IMR-90 (cell line): ENCODE data around the gene PBRM1. TPM values are rescaled to one million over a fixed set of nuclear protein-coding genes. Genes with fewer than 3 reads are reported as not detected.

Experiments
- ATAC-seq: fragments of 200-7000 bp; cut with Tn5 transposase; 2 replicates; pipeline ENCODE4 v1.9.1; 2020; ENCODE audit warnings: low read depth, mild to moderate bottlenecking, moderate library complexity
- BruUV-seq: library from RNA; stranded (reverse); fragments of 400-500 nt; replicated peaks from 2 replicates; lab custom pipeline; 2021; lab: Mats Ljungman, UMichigan
- CTCF ChIA-PET: fragments of 300-600 bp; formaldehyde crosslinking; extraction: SDS; loops from one replicate; lab custom pipeline; 2021; ENCODE audit warnings: antibody characterized with exemption; lab: Yijun Ruan, JAX
- POLR2A ChIA-PET: fragments of 300-600 bp; sonication (Branson Sonifier 250); formaldehyde crosslinking; loops from one replicate; lab custom pipeline; 2022; ENCODE audit warnings: antibody characterized with exemption; ENCODE audit not compliant: unreplicated experiment; lab: Charles Lee
- DNase-seq: peaks from one replicate; pipeline ENCODE4 v3.0.0; 2013
- H2AFZ ChIP-seq: replicated peaks from 2 replicates; pipeline ENCODE3; 2013; ENCODE audit warnings: low read length, mild to moderate bottlenecking; ENCODE audit not compliant: poor library complexity
- H2AK5ac ChIP-seq: 2 replicates; pipeline ENCODE4 v1.6.1; 2013; ENCODE audit warnings: low read depth, low read length, inconsistent platforms
- H2AK9ac ChIP-seq: replicated peaks from 2 replicates; pipeline ENCODE3; 2013; ENCODE audit warnings: mild to moderate bottlenecking, low read depth, low read length, moderate library complexity; ENCODE audit not compliant: poor library complexity
- H2BK120ac ChIP-seq: 2 replicates; pipeline ENCODE4 v1.6.1; 2013; ENCODE audit warnings: low read depth, low read length, inconsistent platforms
- H2BK15ac ChIP-seq: 3 replicates; pipeline ENCODE4 v1.6.1; 2013; ENCODE audit warnings: low read depth, low read length, inconsistent platforms
- H2BK20ac ChIP-seq: 2 replicates; pipeline ENCODE4 v1.6.1; 2013; ENCODE audit warnings: low read depth, mild to moderate bottlenecking, inconsistent platforms, low read length, moderate library complexity
- H2BK5ac ChIP-seq: 2 replicates; pipeline ENCODE4 v1.6.1; 2013; ENCODE audit warnings: mild to moderate bottlenecking, low read depth, low read length, inconsistent platforms; ENCODE audit not compliant: poor library complexity, severe bottlenecking
- H3K14ac ChIP-seq: replicated peaks from 2 replicates; pipeline ENCODE4 v1.6.1; 2013; ENCODE audit warnings: low read depth, low read length, inconsistent platforms
- H3K18ac ChIP-seq: 2 replicates; pipeline ENCODE4 v1.6.1; 2013; ENCODE audit warnings: low read depth, low read length, control low read depth
- H3K23ac ChIP-seq: 2 replicates; pipeline ENCODE4 v1.6.1; 2013; ENCODE audit warnings: low read depth, low read length, inconsistent platforms
- H3K27ac ChIP-seq: 2 replicates; pipeline ENCODE4 v1.5.1; 2013; ENCODE audit warnings: mild to moderate bottlenecking, control low read depth, low read length; ENCODE audit not compliant: insufficient read depth
- H3K27me3 ChIP-seq: 2 replicates; pipeline ENCODE4 v1.6.1; 2013; ENCODE audit warnings: low read length; ENCODE audit not compliant: control insufficient read depth, insufficient read depth
- H3K36me3 ChIP-seq: 2 replicates; pipeline ENCODE4 v1.6.1; 2013; ENCODE audit warnings: low read length, mixed read lengths; ENCODE audit not compliant: control insufficient read depth, insufficient read depth
- H3K4ac ChIP-seq: 2 replicates; pipeline ENCODE4 v1.6.1; 2013; ENCODE audit warnings: low read depth, low read length, inconsistent platforms
- H3K4me1 ChIP-seq: 2 replicates; pipeline ENCODE4 v1.6.1; 2013; ENCODE audit warnings: low read length, mixed read lengths; ENCODE audit not compliant: control insufficient read depth, insufficient read depth
- H3K4me2 ChIP-seq: 2 replicates; pipeline ENCODE4 v1.6.1; 2013; ENCODE audit warnings: low read depth, mild to moderate bottlenecking, control low read depth, low read length, moderate library complexity
- H3K4me3 ChIP-seq: 2 replicates; pipeline ENCODE4 v1.5.1; 2013; ENCODE audit warnings: low read depth, mild to moderate bottlenecking, control low read depth, low read length, moderate library complexity; ENCODE audit not compliant: insufficient read depth
- H3K56ac ChIP-seq: 2 replicates; pipeline ENCODE4 v1.6.1; 2013; ENCODE audit warnings: low read length, inconsistent platforms; ENCODE audit not compliant: insufficient read depth; ENCODE audit errors: extremely low read depth
- H3K79me1 ChIP-seq, 2 experiments: 2 replicates each; pipeline ENCODE4 v1.6.1; 2013; ENCODE audit warnings: low read length in 2 of 2, inconsistent platforms in 1 of 2, low read depth in 1 of 2
- H3K9ac ChIP-seq: 2 replicates; pipeline ENCODE4 v1.6.1; 2013; ENCODE audit warnings: low read depth, low read length, control low read depth
- H3K9me1 ChIP-seq: 2 replicates; pipeline ENCODE4 v1.6.1; 2013; ENCODE audit warnings: low read length, inconsistent platforms; ENCODE audit not compliant: insufficient read depth
- H3K9me3 ChIP-seq: 2 replicates; pipeline ENCODE4 v1.6.1; 2013; ENCODE audit warnings: low read length; ENCODE audit not compliant: control insufficient read depth, insufficient read depth
- H4K20me1 ChIP-seq: 2 replicates; pipeline ENCODE4 v1.6.1; 2013; ENCODE audit warnings: low read length, inconsistent platforms; ENCODE audit not compliant: insufficient read depth
- H4K5ac ChIP-seq: 2 replicates; pipeline ENCODE4 v1.6.1; 2013; ENCODE audit warnings: mild to moderate bottlenecking, low read depth, low read length, control low read depth
- H4K8ac ChIP-seq, 2 experiments: 2 replicates each; pipeline ENCODE4 v1.6.1; 2013; ENCODE audit warnings: low read depth in 2 of 2, low read length in 2 of 2, control low read depth in 1 of 2, inconsistent platforms in 1 of 2
- H4K91ac ChIP-seq: 2 replicates; pipeline ENCODE4 v1.6.1; 2013; ENCODE audit warnings: low read depth, low read length, inconsistent platforms; ENCODE audit not compliant: insufficient read depth
- BHLHE40 ChIP-seq: fragments of 150-350 bp; IDR thresholded peaks from 2 replicates; pipeline ENCODE4 v1.6.1; 2016; ENCODE audit warnings: mild to moderate bottlenecking, low read depth, low read length
- CEBPB ChIP-seq: IDR thresholded peaks from 2 replicates; pipeline ENCODE4 v1.6.1; 2012; ENCODE audit warnings: low read depth, low read length, improper control_type of control experiment
- CHD1 ChIP-seq: IDR thresholded peaks from 2 replicates; pipeline ENCODE4 v1.6.1; 2012; ENCODE audit warnings: low read depth, low read length, improper control_type of control experiment
- FOS ChIP-seq: fragments of 150-350 bp; IDR thresholded peaks from 2 replicates; pipeline ENCODE4 v1.6.1; 2016; ENCODE audit warnings: low read depth, low read length
- MAFK ChIP-seq: IDR thresholded peaks from 2 replicates; pipeline ENCODE4 v1.6.1; 2012; ENCODE audit warnings: low read depth, low read length, improper control_type of control experiment
- MAZ ChIP-seq: IDR thresholded peaks from 2 replicates; pipeline ENCODE4 v1.6.1; 2012; ENCODE audit warnings: low read depth, mild to moderate bottlenecking, low read length, improper control_type of control experiment, moderate library complexity, borderline replicate concordance
- MXI1 ChIP-seq: IDR thresholded peaks from 2 replicates; pipeline ENCODE4 v1.6.1; 2012; ENCODE audit warnings: low read depth, mild to moderate bottlenecking, low read length, moderate library complexity, borderline replicate concordance
- NFE2L2 ChIP-seq: fragments of 150-350 bp; IDR thresholded peaks from 2 replicates; pipeline ENCODE4 v1.6.1; 2016; ENCODE audit warnings: low read depth, mild to moderate bottlenecking, low read length
- WGBS, 2 experiments: methylation state at CpG; one replicate each; pipeline versions ENCODE4 v1.1.5 to v1.1.7; 2013; ENCODE audit warnings: missing lambda C conversion rate in 2 of 2; ENCODE audit not compliant: insufficient read length in 1 of 2; ENCODE audit errors: extremely low coverage in 2 of 2; 5-methylcytosine and 5-hydroxymethylcytosine counted together
- dilution Hi-C: fragments of 300-500 bp; cut with HindIII; formaldehyde crosslinking; loops from one replicate; pipeline ENCODE4 v1.14.3; 2018; ENCODE audit warnings: low sequenced_read_pairs; ENCODE audit not compliant: unreplicated experiment
- in situ Hi-C: fragments of 300-500 bp; cut with MboI; formaldehyde crosslinking; loops from 3 replicates; pipeline ENCODE4 v1.14.3; 2019; ENCODE audit warnings: low sequenced_read_pairs, inconsistent platforms, mixed read lengths
- intact Hi-C: fragments of 100-400 bp; cut with micrococcal nuclease; formaldehyde crosslinking; loops from 2 replicates; pipeline ENCODE4 v1.10.0; 2022
- polyA plus RNA-seq, 3 experiments: library from polyadenylated mRNA; depleted of rRNA; stranded (reverse); fragments of >200 nt; gene quantifications; 2 replicates each; pipeline ENCODE4 v1.2.3, GENCODE V29; 2012; ENCODE audit warnings: low replicate concordance in 1 of 3
- total RNA-seq: library from RNA; depleted of rRNA; stranded (reverse); fragments of >200 nt; gene quantifications from 2 replicates; pipeline ENCODE4 v1.2.3, GENCODE V29; 2012
- TF ChIP-seq, protein P1 (sequence below): conservative IDR thresholded peaks from 2 replicates; pipeline ENCODE4 v1.5.1; 2012; ENCODE audit warnings: mild to moderate bottlenecking, low read depth, low read length, improper control_type of control experiment

PBRM1 gene
- total and polyA plus RNA-seq, 2 of the 4 experiments (the other 2 are of a cell fraction): 16.5 to 72.6 TPM

- Histone ChIP-seq H3K4me2 (no peak overlapping the region), H3K9ac (no peak overlapping the region), H2AK9ac (no peak overlapping the region), H3K4ac (no peak overlapping the region; the same call in 1 of the 2 replicates), H3K14ac (no peak overlapping the region), H4K8ac (no peak overlapping the region), H2AFZ (no peak overlapping the region), H3K18ac (no peak overlapping the region), H2BK20ac (no peak overlapping the region), H3K27ac (no peak overlapping the region), H2BK15ac (no peak overlapping the region), H2BK5ac (no peak overlapping the region), H3K27me3 (no peaks in the 10 kb centered on the region), H3K4me3 (no peak overlapping the region), H3K36me3 (peaks cover 57% of the 10 kb centered on the region), H3K56ac (no peak overlapping the region), H3K4me1 (peaks cover 21% of the 10 kb centered on the region), H4K5ac (no peak overlapping the region), H3K23ac (no peak overlapping the region), H2BK120ac (no peak overlapping the region), H3K79me1 (peaks cover 16 to 76% of the 10 kb centered on the region in 2 experiments), H4K20me1 (peaks cover 49% of the 10 kb centered on the region), H2AK5ac (no peak overlapping the region), H3K9me1 (peaks cover 28% of the 10 kb centered on the region), H4K91ac (no peak overlapping the region), H3K9me3 (no peaks in the 10 kb centered on the region)
- TF ChIP-seq MXI1 (no peak), MAZ (no peak), CEBPB (no peak), CHD1 (no peak), NFE2L2 (no peak), BHLHE40 (no peak), MAFK (no peak), FOS (no peak)
- TF ChIP-seq, protein P1, sequence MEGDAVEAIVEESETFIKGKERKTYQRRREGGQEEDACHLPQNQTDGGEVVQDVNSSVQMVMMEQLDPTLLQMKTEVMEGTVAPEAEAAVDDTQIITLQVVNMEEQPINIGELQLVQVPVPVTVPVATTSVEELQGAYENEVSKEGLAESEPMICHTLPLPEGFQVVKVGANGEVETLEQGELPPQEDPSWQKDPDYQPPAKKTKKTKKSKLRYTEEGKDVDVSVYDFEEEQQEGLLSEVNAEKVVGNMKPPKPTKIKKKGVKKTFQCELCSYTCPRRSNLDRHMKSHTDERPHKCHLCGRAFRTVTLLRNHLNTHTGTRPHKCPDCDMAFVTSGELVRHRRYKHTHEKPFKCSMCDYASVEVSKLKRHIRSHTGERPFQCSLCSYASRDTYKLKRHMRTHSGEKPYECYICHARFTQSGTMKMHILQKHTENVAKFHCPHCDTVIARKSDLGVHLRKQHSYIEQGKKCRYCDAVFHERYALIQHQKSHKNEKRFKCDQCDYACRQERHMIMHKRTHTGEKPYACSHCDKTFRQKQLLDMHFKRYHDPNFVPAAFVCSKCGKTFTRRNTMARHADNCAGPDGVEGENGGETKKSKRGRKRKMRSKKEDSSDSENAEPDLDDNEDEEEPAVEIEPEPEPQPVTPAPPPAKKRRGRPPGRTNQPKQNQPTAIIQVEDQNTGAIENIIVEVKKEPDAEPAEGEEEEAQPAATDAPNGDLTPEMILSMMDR: no peak
- in situ Hi-C loops (no loop called here), dilution Hi-C loops (no loop called here), intact Hi-C loops (no loop called here)
- no peak for ATAC-seq
- no peak for DNase-seq
- BruUV-seq: TSS peak; percentile 70
- ChIA-PET CTCF (no interaction called here), POLR2A (no interaction called here)
- WGBS, 2 experiments: 87% methylated on average over 3 of the region's 18 CpGs; no CpG with 5 or more reads in 1 of the 2 experiments
Observed at GRCh38 chr3:52527732-52528585, 157.8 kb downstream of the PBRM1 start.
